RWPE1 (cell line): ENCODE measurements around the gene NKIRAS1.
A peak's percentile ranks its signal among the peaks of the same experiment; 100 is the strongest.

Source experiments
- CTCF ChIA-PET: fragments of 350-600 bp; sonication (Branson Sonifier 250); formaldehyde crosslinking; extraction: SDS; loops from one replicate; lab custom pipeline; 2021; lab: Yijun Ruan, JAX
- POLR2A ChIA-PET: fragments of 400-600 bp; formaldehyde crosslinking; extraction: SDS; loops from one replicate; lab custom pipeline; 2020; ENCODE audit warnings: antibody characterized with exemption; ENCODE audit not compliant: low non-redundant PET; lab: Yijun Ruan, JAX
- DNase-seq: peaks from one replicate; pipeline ENCODE4 v3.0.0; 2012; ENCODE audit warnings: low spot score
- H3K27ac ChIP-seq: fragments of 450-650 bp; 2 replicates; pipeline ENCODE4 v1.5.1; 2017
- TF ChIP-seq, protein P1 (sequence below): fragments of 450-650 bp; conservative IDR thresholded peaks from 2 replicates; pipeline ENCODE4 v1.5.1; 2017; ENCODE audit warnings: low read depth, mild to moderate bottlenecking

The NKIRAS1 gene

DNA sequence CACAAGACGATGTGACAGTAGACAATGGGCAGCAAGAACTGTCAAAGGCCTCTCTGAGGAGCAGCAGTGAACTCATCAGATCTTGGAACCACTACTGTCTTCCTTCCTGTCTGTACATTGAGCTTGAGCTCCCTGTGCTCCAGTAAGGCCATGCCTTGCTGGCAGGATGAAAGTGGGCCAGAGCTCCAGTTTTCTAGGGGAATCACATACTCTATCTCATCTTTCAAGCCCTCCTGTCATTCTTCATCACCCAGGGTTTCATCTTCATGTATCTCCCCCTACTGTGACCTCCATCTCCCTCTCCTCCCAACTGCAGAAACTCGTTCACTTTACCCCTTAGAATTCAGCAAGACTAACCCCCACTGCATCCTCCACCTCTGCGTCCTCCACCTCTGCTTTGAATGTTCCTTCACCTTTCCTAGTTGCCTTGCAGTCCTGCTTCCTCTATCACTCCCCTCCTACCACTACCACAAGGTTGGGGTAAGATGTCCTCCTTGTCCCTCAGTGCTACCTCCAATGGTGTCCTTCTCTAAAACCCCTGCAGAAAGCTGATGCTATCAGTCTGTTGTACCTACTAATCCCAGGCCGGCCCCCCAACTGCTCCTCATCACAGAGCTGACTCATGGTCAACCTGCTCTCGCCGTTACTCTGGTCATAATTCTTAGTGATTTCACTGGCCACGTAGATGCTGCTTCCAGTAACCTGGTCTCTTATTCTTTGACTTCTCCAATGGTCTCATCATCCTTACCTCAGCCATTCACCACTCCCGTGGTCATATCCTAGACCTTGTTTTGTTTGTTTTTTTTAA, 22.3 kb downstream of the NKIRAS1 start:
- ChIA-PET POLR2A (interaction anchor here (0.6 kb wide), 1 partner anchor 494 kb away, joined by 5 read pairs; no protein-coding TSS in a partner anchor), CTCF (interaction anchor here (0.6 kb wide), 1 partner anchor 14 kb away, joined by 4 read pairs; no protein-coding TSS in a partner anchor)
- TF ChIP-seq, protein P1, sequence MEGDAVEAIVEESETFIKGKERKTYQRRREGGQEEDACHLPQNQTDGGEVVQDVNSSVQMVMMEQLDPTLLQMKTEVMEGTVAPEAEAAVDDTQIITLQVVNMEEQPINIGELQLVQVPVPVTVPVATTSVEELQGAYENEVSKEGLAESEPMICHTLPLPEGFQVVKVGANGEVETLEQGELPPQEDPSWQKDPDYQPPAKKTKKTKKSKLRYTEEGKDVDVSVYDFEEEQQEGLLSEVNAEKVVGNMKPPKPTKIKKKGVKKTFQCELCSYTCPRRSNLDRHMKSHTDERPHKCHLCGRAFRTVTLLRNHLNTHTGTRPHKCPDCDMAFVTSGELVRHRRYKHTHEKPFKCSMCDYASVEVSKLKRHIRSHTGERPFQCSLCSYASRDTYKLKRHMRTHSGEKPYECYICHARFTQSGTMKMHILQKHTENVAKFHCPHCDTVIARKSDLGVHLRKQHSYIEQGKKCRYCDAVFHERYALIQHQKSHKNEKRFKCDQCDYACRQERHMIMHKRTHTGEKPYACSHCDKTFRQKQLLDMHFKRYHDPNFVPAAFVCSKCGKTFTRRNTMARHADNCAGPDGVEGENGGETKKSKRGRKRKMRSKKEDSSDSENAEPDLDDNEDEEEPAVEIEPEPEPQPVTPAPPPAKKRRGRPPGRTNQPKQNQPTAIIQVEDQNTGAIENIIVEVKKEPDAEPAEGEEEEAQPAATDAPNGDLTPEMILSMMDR, result no peak
- no peak for DNase-seq
- H3K27ac ChIP-seq, result no peak overlapping the region

DNA sequence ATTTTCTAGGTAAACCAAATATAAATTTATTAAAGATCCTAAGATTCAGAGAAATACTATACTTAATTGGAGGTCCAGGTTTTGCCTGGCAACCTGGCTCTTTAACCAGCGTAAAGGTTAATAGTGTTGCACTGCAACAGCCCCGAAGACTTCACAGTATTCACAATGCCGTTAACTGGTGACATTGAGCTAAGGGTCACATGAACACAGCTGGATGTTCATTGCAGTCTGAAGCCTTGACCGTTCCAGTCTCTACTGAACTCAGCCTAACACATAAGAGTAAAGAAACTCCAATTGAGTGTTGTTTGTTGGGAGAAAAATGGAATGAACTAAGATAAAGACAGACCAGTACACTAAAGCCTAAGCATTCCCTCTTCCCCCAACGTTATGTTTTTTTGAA, 26.8 kb downstream of the NKIRAS1 start:
- ChIA-PET POLR2A (no interaction called here), CTCF (interaction anchor here (0.7 kb wide), 1 partner anchor 907 kb away, joined by 3 read pairs; no protein-coding TSS in a partner anchor)
- no peak overlapping the region for H3K27ac ChIP-seq
- no peak for DNase-seq
- TF ChIP-seq, protein P1, result no peak

DNA sequence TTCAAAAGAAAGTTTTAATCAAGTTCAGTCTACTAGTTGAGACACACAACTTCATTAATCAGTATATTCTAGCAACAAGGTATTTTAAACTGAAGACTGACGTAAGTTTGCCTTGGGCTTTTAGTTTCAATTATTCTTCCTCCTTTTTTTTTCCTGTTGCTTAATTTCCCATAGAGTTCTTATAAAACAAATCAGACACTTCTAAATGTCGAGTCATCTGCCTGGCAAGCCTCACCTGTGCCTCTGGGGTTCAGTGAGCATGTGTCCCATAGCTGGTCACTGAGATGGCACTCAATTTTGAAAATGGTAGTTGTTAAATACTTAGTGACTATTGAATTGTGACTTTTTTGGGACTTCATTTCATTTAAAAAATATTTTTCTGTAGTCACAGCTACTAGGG, 27.4 kb downstream of the NKIRAS1 start:
- TF ChIP-seq, protein P1, result no peak
- no peak for DNase-seq
- ChIA-PET CTCF (interaction anchor here (0.7 to 0.9 kb wide), 2 partner anchors 270 to 906 kb away, joined by 3 read pairs; no protein-coding TSS in a partner anchor), POLR2A (no interaction called here)
- no peak overlapping the region for H3K27ac ChIP-seq

DNA sequence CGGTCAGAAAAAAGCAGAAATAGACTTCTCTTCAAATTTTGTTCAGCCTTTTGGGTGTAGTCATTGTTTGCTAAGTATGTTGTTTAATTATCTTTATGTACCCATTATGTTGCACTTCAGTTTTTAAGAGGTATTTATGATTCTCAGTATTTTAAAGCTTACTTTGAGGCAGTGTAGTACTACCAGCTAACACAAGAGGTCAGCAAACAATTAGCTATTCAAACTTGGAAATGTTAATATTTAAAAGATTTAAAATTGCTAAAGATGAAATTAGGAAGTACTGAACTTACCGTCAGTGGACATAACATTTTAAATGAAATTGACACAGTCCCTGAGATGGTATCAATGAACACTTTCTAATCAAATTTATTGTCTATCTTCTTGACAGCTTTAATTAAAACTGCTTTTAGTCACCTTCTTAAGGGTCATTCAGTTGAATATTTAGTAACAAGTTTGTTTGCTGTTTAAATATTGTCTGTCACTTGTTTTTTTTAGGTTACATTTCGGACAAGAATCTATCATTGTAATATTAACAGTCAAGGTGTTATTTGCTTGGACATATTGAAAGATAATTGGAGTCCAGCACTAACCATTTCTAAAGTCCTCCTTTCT, 28.1 kb downstream of the NKIRAS1 start:
- TF ChIP-seq, protein P1, result peak; percentile 83
- ChIA-PET CTCF (interaction anchor here (0.6 to 0.9 kb wide), 4 partner anchors 13 to 844 kb away, joined by 3 read pairs; no protein-coding TSS in a partner anchor), POLR2A (no interaction called here)
- DNase-seq, result peak; percentile 8
- no peak overlapping the region for H3K27ac ChIP-seq

DNA sequence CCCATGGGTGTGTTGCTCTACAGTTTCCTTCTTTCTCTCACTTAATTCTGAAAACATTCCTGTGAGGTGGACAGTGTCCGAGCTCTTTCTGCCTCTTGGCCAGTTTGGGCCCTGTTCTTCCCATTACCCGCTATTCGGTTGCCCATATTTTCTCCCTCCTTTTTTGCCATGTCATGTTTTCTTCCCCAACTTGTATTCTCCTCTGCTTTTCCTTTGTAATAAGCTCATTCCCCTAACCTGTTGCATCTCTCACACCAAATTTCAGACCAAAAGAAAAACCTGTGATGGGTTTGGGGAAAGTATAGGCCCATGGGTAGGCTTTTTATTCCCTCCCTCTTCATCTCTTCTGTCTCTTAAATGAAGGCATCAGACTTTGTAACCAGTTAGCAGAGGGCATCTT, 30.5 kb downstream of the NKIRAS1 start:
- TF ChIP-seq, protein P1, result no peak
- ChIA-PET POLR2A (no interaction called here), CTCF (interaction anchor here (0.6 kb wide), 1 partner anchor 299 kb away, joined by 3 read pairs; no protein-coding TSS in a partner anchor)
- DNase-seq, result no peak
- no peak overlapping the region for H3K27ac ChIP-seq

DNA sequence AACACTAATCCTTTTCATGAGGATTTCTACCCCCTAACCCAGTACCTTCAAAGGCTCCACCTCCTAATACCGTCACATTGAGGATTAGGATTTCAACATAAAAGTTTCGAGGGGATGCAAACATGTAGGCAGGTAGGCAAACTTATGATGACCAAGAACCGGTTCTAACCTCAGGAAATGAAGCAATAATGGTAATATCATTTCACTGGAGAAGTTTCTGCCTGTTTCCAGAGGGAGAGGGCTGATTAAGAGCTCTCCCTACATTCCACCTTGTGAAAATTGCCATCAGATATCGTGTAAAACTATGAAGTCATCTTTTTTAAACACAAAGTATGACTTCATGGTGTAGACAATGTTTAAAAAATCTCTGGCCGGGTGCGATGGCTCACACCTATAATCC, 31.6 kb downstream of the NKIRAS1 start:
- ChIA-PET CTCF (no interaction called here), POLR2A (no interaction called here)
- TF ChIP-seq, protein P1, result no peak
- no peak overlapping the region for H3K27ac ChIP-seq
- DNase-seq, result no peak
